A204.1 (cell line): ENCODE data around the gene DKKL1.

Experiments
- FAIRE-seq: peaks from 2 replicates; lab custom pipeline; 2012; peaks lifted over from hg19 to GRCh38; lab: Jason Lieb, UNC

Gene DKKL1

GRCh38 chr19:49338023-49338677 lies 25.5 kb upstream of the DKKL1 start:
- FAIRE-seq: no peak

- no peak for FAIRE-seq
Observed at GRCh38 chr19:49338691-49339300, 24.9 kb upstream of the DKKL1 start.

- no peak for FAIRE-seq
Observed at GRCh38 chr19:49339301-49340068, 24.2 kb upstream of the DKKL1 start.

- FAIRE-seq: no peak
Observed at GRCh38 chr19:49340069-49340864, 23.4 kb upstream of the DKKL1 start.

- no peak for FAIRE-seq
Observed at GRCh38 chr19:49340865-49341718, 22.6 kb upstream of the DKKL1 start.

- no peak for FAIRE-seq
Observed at GRCh38 chr19:49342291-49342721, 21.4 kb upstream of the DKKL1 start.

GRCh38 chr19:49343123-49343522 lies 20.6 kb upstream of the DKKL1 start:
- FAIRE-seq: no peak

- FAIRE-seq: no peak
Observed at GRCh38 chr19:49344505-49345423, 18.9 kb upstream of the DKKL1 start.

- FAIRE-seq: no peak
Observed at GRCh38 chr19:49347191-49347590, 16.5 kb upstream of the DKKL1 start.

- FAIRE-seq: peak; percentile 85
Observed at GRCh38 chr19:49347835-49348234, 15.8 kb upstream of the DKKL1 start.

GRCh38 chr19:49348305-49349189 lies 15.1 kb upstream of the DKKL1 start:
- FAIRE-seq: no peak

- no peak for FAIRE-seq
Observed at GRCh38 chr19:49349567-49349966, 14.1 kb upstream of the DKKL1 start.

- no peak for FAIRE-seq
Observed at GRCh38 chr19:49355909-49356353, 7.7 kb upstream of the DKKL1 start.

GRCh38 chr19:49356382-49356781 lies 7.3 kb upstream of the DKKL1 start:
- FAIRE-seq: no peak

- FAIRE-seq: no peak
Observed at GRCh38 chr19:49357186-49357585, 6.5 kb upstream of the DKKL1 start.

GRCh38 chr19:49359851-49360820 lies 3.5 kb upstream of the DKKL1 start:
- no peak for FAIRE-seq

GRCh38 chr19:49361438-49362047 lies 2.1 kb upstream of the DKKL1 start:
- no peak for FAIRE-seq
